Caco-2 (cell line): ENCODE results near the gene PLCB1. TPM values are rescaled to one million over a fixed set of nuclear protein-coding genes. Genes with fewer than 3 reads are reported as not detected.

Experiments
- BruUV-seq: library from RNA; stranded (reverse); fragments of 400-500 nt; replicated peaks from 2 replicates; lab custom pipeline; 2021; lab: Mats Ljungman, UMichigan
- CTCF ChIA-PET: fragments of 300-600 bp; sonication (Branson Sonifier 250); formaldehyde crosslinking; loops from one replicate; lab custom pipeline; 2022; ENCODE audit warnings: antibody characterized with exemption; lab: Charles Lee
- POLR2A ChIA-PET: fragments of 300-600 bp; sonication (Branson Sonifier 250); formaldehyde crosslinking; loops from one replicate; lab custom pipeline; 2022; ENCODE audit warnings: antibody characterized with exemption; lab: Charles Lee
- DNase-seq, 2 experiments: peaks; one replicate each; pipeline versions ENCODE4 v3.0.0 to v3.0.0-alpha.2; 2020 to 2022
- H3K27me3 ChIP-seq: replicated peaks from 2 replicates; pipeline ENCODE4 v1.6.0; 2011; ENCODE audit warnings: low read length; ENCODE audit not compliant: control insufficient read depth, insufficient read depth
- H3K36me3 ChIP-seq: 2 replicates; pipeline ENCODE4 v1.5.1; 2011; ENCODE audit warnings: low read length; ENCODE audit not compliant: control insufficient read depth, insufficient read depth
- H3K4me1 ChIP-seq: fragments of 250-450 bp; sonication (Bioruptor Pico); 2 replicates; pipeline ENCODE4 v1.5.1; 2020; ENCODE audit warnings: mild to moderate bottlenecking
- H3K4me3 ChIP-seq: 2 replicates; pipeline ENCODE4 v1.5.1; 2011; ENCODE audit warnings: low read depth, mild to moderate bottlenecking, control low read depth, low read length
- H3K9me3 ChIP-seq: fragments of 250-450 bp; sonication (Bioruptor Pico); 2 replicates; pipeline ENCODE4 v1.5.1; 2020; ENCODE audit warnings: mild to moderate bottlenecking, moderate library complexity
- H3K27ac Mint-ChIP-seq: one replicate; pipeline ENCODE4 v1.8.0; 2022; ENCODE audit warnings: mixed read lengths; ENCODE audit not compliant: unreplicated experiment
- H3K27me3 Mint-ChIP-seq: one replicate; pipeline ENCODE4 v1.8.0; 2022; ENCODE audit warnings: mixed read lengths; ENCODE audit not compliant: insufficient read depth, unreplicated experiment
- H3K36me3 Mint-ChIP-seq: one replicate; pipeline ENCODE4 v1.8.0; 2022; ENCODE audit warnings: mild to moderate bottlenecking, mixed read lengths; ENCODE audit not compliant: insufficient read depth, unreplicated experiment
- H3K4me1 Mint-ChIP-seq: one replicate; pipeline ENCODE4 v1.8.0; 2022; ENCODE audit warnings: low read depth, mixed read lengths; ENCODE audit not compliant: unreplicated experiment
- H3K4me3 Mint-ChIP-seq: one replicate; pipeline ENCODE4 v1.8.0; 2022; ENCODE audit warnings: mild to moderate bottlenecking, moderate library complexity, mixed read lengths; ENCODE audit not compliant: unreplicated experiment
- H3K9me3 Mint-ChIP-seq: one replicate; pipeline ENCODE4 v1.8.0; 2022; ENCODE audit warnings: mixed read lengths; ENCODE audit not compliant: unreplicated experiment
- CTCF ChIP-seq, 2 experiments: fragments of 200-600 bp in 1 of 2; IDR thresholded peaks; 1 replicate in 1 of 2; 2 replicates in 1 of 2; pipeline versions ENCODE4 v1.5.1 to v1.8.0; 2011 to 2022; ENCODE audit warnings: antibody characterized with exemption in 1 of 2, control low read depth in 1 of 2, inconsistent platforms in 1 of 2, low read depth in 1 of 2, low read length in 1 of 2, mild to moderate bottlenecking in 1 of 2, moderate library complexity in 1 of 2; ENCODE audit not compliant: insufficient read depth in 1 of 2, severe bottlenecking in 1 of 2, unreplicated experiment in 1 of 2
- intact Hi-C: fragments of 100-400 bp; cut with micrococcal nuclease; formaldehyde crosslinking; loops from one replicate; pipeline ENCODE4 v1.10.0; 2022; ENCODE audit not compliant: unreplicated experiment
- total RNA-seq: library from RNA; stranded (reverse); gene quantifications from 2 replicates; pipeline ENCODE4 v1.2.3, GENCODE V29; 2022

Gene PLCB1
- total RNA-seq, 1 experiment from 2014 or later, result 105 TPM

- no peaks in the 10 kb centered on the region for H3K27me3 Mint-ChIP-seq
Observed at GRCh38 chr20:8807480-8808201, 675.6 kb downstream of the PLCB1 start.

GRCh38 chr20:8808202-8808535 is 676.1 kb downstream of the PLCB1 start:
- Histone ChIP-seq H3K4me1 (0 out of 2 replicates have a peak, but pooled peaks cover 6% of the 10 kb centered on the region), H3K27me3 (no peaks in the 10 kb centered on the region), H3K36me3 (peaks cover 1% of the 10 kb centered on the region; the same call in 1 of the 2 replicates), H3K4me3 (no peak overlapping the region), H3K9me3 (no peaks in the 10 kb centered on the region)
- Mint-ChIP-seq H3K27me3 (no peaks in the 10 kb centered on the region), H3K9me3 (no peaks in the 10 kb centered on the region), H3K27ac (no peak overlapping the region), H3K36me3 (peaks cover 12% of the 10 kb centered on the region), H3K4me1 (peaks cover 6% of the 10 kb centered on the region), H3K4me3 (no peak overlapping the region)
- CTCF ChIA-PET, result interaction anchor here (0.6 kb wide), 1 partner anchor 585 kb away, joined by 3 read pairs; no protein-coding TSS in a partner anchor
- TF ChIP-seq CTCF (IDR thresholded peaks at IDR 0.05; ENCODE audit: insufficient read depth in 1 of 2, low read depth in 1 of 2, low read length in 1 of 2, severe bottlenecking in 1 of 2, unreplicated experiment in 1 of 2), result no peak
- intact Hi-C loops, result no loop called here
- DNase-seq, result no peak
- no TSS peak for BruUV-seq
- POLR2A ChIA-PET, result no interaction called here

More at GRCh38 chr20:8807480-8808201, 675.6 kb downstream of the PLCB1 start:
- Mint-ChIP-seq H3K4me3 (no peak overlapping the region), H3K4me1 (peaks cover 6% of the 10 kb centered on the region), H3K9me3 (no peaks in the 10 kb centered on the region), H3K36me3 (peaks cover 11% of the 10 kb centered on the region), H3K27ac (no peak overlapping the region)
- intact Hi-C loops, result no loop called here
- H3K4me3 ChIP-seq, result no peak overlapping the region
- H3K27me3 ChIP-seq, result no peaks in the 10 kb centered on the region
- BruUV-seq, result no TSS peak
- no peak for DNase-seq
- H3K4me1 ChIP-seq, result 0 out of 2 replicates have a peak, but pooled peaks cover 6% of the 10 kb centered on the region
- TF ChIP-seq CTCF (IDR thresholded peaks at IDR 0.05; ENCODE audit: insufficient read depth in 1 of 2, low read depth in 1 of 2, low read length in 1 of 2, severe bottlenecking in 1 of 2, unreplicated experiment in 1 of 2), result no peak
- ChIA-PET POLR2A (no interaction called here), CTCF (no interaction called here)
- no peaks in the 10 kb centered on the region for H3K9me3 ChIP-seq
- H3K36me3 ChIP-seq, result peaks cover 1% of the 10 kb centered on the region; the same call in 1 of the 2 replicates

- H3K27me3 Mint-ChIP-seq, result no peaks in the 10 kb centered on the region
- H3K27ac Mint-ChIP-seq, result no peak overlapping the region
- no TSS peak for BruUV-seq
- POLR2A ChIA-PET, result no interaction called here
- no peak for TF ChIP-seq CTCF (IDR thresholded peaks at IDR 0.05; ENCODE audit: insufficient read depth in 1 of 2, low read depth in 1 of 2, low read length in 1 of 2, severe bottlenecking in 1 of 2, unreplicated experiment in 1 of 2)
- H3K9me3 Mint-ChIP-seq, result no peaks in the 10 kb centered on the region
- intact Hi-C loops, result no loop called here
- H3K4me1 Mint-ChIP-seq, result peaks cover 6% of the 10 kb centered on the region
- DNase-seq, result no peak
- H3K4me3 Mint-ChIP-seq, result no peak overlapping the region
- Histone ChIP-seq H3K9me3 (no peaks in the 10 kb centered on the region), H3K4me1 (0 out of 2 replicates have a peak, but pooled peaks cover 6% of the 10 kb centered on the region), H3K36me3 (peaks cover 1% of the 10 kb centered on the region; the same call in 1 of the 2 replicates), H3K27me3 (no peaks in the 10 kb centered on the region), H3K4me3 (no peak overlapping the region)
- CTCF ChIA-PET, result no interaction called here
- H3K36me3 Mint-ChIP-seq, result peaks cover 12% of the 10 kb centered on the region
Observed at GRCh38 chr20:8809107-8809953, 677.3 kb downstream of the PLCB1 start.
